Lower leg skin (tissue), 3 donors: ENCODE measurements around the gene TMEM161A.

Experiments
- CTCF ChIP-seq, 3 donors: fragments of 450-650 bp; IDR thresholded peaks; one replicate each; pipeline ENCODE4 v1.5.1; 2016; ENCODE audit warnings: antibody characterized with exemption in 3 of 3, mild to moderate bottlenecking in 3 of 3, moderate library complexity in 2 of 3
- POLR2A ChIP-seq, 2 donors: fragments of 450-650 bp; IDR thresholded peaks; one replicate each; pipeline ENCODE4 v1.6.1; 2016 to 2017; ENCODE audit warnings: antibody characterized with exemption in 2 of 2, mild to moderate bottlenecking in 1 of 2, moderate library complexity in 1 of 2

- TF ChIP-seq CTCF (IDR thresholded peaks at IDR 0.05) (no peak), POLR2A (IDR thresholded peaks at IDR 0.05) (no peak)
These were observed 1.6 kb upstream of the TMEM161A start for GRCh38 chr19:19139876-19140229.
